Naive thymus-derived CD4-positive, alpha-beta T cell (primary cell): ENCODE measurements around the gene CHD9NB. TPM values are rescaled to one million over a fixed set of nuclear protein-coding genes. Genes with fewer than 3 reads are reported as not detected.

ENCODE experiments used
- ATAC-seq: fragments of 150-1000 bp; cut with Tn5 transposase; 2 replicates; pipeline ENCODE4 v1.10.0; 2021; ENCODE audit warnings: mild to moderate bottlenecking, moderate library complexity
- CTCF ChIA-PET: fragments of 350-600 bp; sonication (Branson Sonifier 250); formaldehyde crosslinking; loops from one replicate; lab custom pipeline; 2021; ENCODE audit warnings: antibody characterized with exemption; lab: Charles Lee
- POLR2A ChIA-PET: fragments of 350-600 bp; sonication (Branson Sonifier 250); formaldehyde crosslinking; loops from one replicate; lab custom pipeline; 2021; ENCODE audit warnings: antibody characterized with exemption, inconsistent platforms; lab: Charles Lee
- DNase-seq, 9 donors: peaks; one replicate each; pipeline versions ENCODE4 v3.0.0 to v3.0.0-alpha.2; 2020 to 2022; ENCODE audit warnings: mixed read lengths in 1 of 9
- H3K27ac ChIP-seq: one replicate; pipeline ENCODE4 v1.7.0; 2013; ENCODE audit warnings: mild to moderate bottlenecking, low read depth, low read length, moderate library complexity
- H3K27me3 ChIP-seq, 2 donors: one replicate each; pipeline ENCODE4 v1.7.0; 2013; ENCODE audit warnings: low read length in 2 of 2, mild to moderate bottlenecking in 2 of 2, moderate library complexity in 2 of 2; ENCODE audit not compliant: control insufficient read depth in 2 of 2, insufficient read depth in 2 of 2
- H3K36me3 ChIP-seq, 3 experiments: 1 replicate in 2 of 3; 2 replicates in 1 of 3; pipeline ENCODE4 v1.7.0; 2013; ENCODE audit warnings: low read length in 3 of 3, mild to moderate bottlenecking in 3 of 3, moderate library complexity in 1 of 3; ENCODE audit not compliant: insufficient read depth in 3 of 3, control insufficient read depth in 2 of 3
- H3K4me1 ChIP-seq, 2 donors: one replicate each; pipeline ENCODE4 v1.7.0; 2013; ENCODE audit warnings: low read length in 2 of 2, mild to moderate bottlenecking in 2 of 2, moderate library complexity in 1 of 2; ENCODE audit not compliant: control insufficient read depth in 2 of 2, insufficient read depth in 2 of 2
- H3K4me3 ChIP-seq: 2 replicates; pipeline ENCODE4 v1.7.0; 2013; ENCODE audit warnings: mild to moderate bottlenecking, low read length
- H3K9me3 ChIP-seq, 3 experiments: 1 replicate in 2 of 3; 2 replicates in 1 of 3; pipeline ENCODE4 v1.7.0; 2013; ENCODE audit warnings: low read length in 3 of 3; ENCODE audit not compliant: control insufficient read depth in 2 of 3
- H3K27ac Mint-ChIP-seq, 9 donors: one replicate each; pipeline ENCODE4 v1.8.0; 2020 to 2022; ENCODE audit warnings: mixed read lengths in 9 of 9, mild to moderate bottlenecking in 8 of 9, moderate library complexity in 5 of 9, inconsistent platforms in 2 of 9
- H3K27me3 Mint-ChIP-seq, 5 donors: one replicate each; pipeline ENCODE4 v1.8.0; 2021 to 2022; ENCODE audit warnings: mixed read lengths in 5 of 5, mild to moderate bottlenecking in 1 of 5
- H3K36me3 Mint-ChIP-seq, 5 donors: one replicate each; pipeline ENCODE4 v1.8.0; 2020 to 2022; ENCODE audit warnings: mixed read lengths in 5 of 5, mild to moderate bottlenecking in 3 of 5, inconsistent platforms in 1 of 5
- H3K4me1 Mint-ChIP-seq, 7 donors: one replicate each; pipeline ENCODE4 v1.8.0; 2020 to 2022; ENCODE audit warnings: mixed read lengths in 7 of 7, mild to moderate bottlenecking in 3 of 7, inconsistent platforms in 1 of 7
- H3K4me3 Mint-ChIP-seq, 10 donors: one replicate each; pipeline ENCODE4 v1.8.0; 2020 to 2022; ENCODE audit warnings: mild to moderate bottlenecking in 10 of 10, mixed read lengths in 10 of 10, moderate library complexity in 6 of 10, inconsistent platforms in 2 of 10
- H3K9me3 Mint-ChIP-seq, 11 donors: one replicate each; pipeline ENCODE4 v1.8.0; 2020 to 2022; ENCODE audit warnings: mixed read lengths in 11 of 11, mild to moderate bottlenecking in 4 of 11, inconsistent platforms in 1 of 11, moderate library complexity in 1 of 11
- intact Hi-C, 2 donors: fragments of 100-400 bp; cut with micrococcal nuclease; formaldehyde crosslinking; loops; one replicate each; pipeline ENCODE4 v1.15.1; 2023
- polyA plus RNA-seq, 2 donors: library from polyadenylated mRNA; unstranded; fragments of 300-500 nt; fragmentation: Illumina TruSeq; gene quantifications; one replicate each; pipeline ENCODE4 v1.2.3, GENCODE V29; 2021
- total RNA-seq, 6 experiments: library from RNA in 5 of 6; stranded (reverse) in 5 of 6; gene quantifications; 1 replicate in 5 of 6; 2 replicates in 1 of 6; pipeline ENCODE4 v1.2.3 and lab custom pipeline; 2021 to 2026

The CHD9NB gene
- total and polyA plus RNA-seq, 7 experiments from 2014 or later: 0.22 TPM; not detected in 6

DNA sequence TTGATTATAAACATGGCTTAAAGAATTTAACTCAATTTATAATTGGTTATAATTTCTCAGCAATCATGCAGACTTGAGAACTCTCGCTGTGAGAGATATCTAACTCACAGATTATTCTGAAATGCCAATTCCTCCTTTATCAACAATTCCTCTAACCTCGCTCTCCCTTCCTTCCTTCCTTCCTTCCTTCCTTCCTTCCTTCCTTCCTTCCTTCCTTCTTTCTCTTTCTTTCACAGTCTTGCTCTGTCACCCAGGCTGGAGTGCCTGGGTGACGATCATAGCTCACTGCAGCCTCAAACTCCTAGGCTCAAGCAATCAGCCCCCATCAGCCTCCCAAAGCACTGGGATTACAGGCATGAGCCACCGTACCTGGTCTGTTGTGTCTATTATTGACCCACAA lies 44.5 kb upstream of the CHD9NB start:
- Histone ChIP-seq H3K27ac (no peak overlapping the region), H3K36me3 (no peaks in the 10 kb centered on the region), H3K9me3 (no peaks in the 10 kb centered on the region), H3K4me1 (peaks cover 11 to 30% of the 10 kb centered on the region in 2 donors), H3K27me3 (no peaks in the 10 kb centered on the region), H3K4me3 (no peak overlapping the region)
- H3K4me1 Mint-ChIP-seq: peaks cover 10 to 39% (median 17%) of the 10 kb centered on the region in 7 donors
- DNase-seq: no peak
- intact Hi-C loops: no loop called here
- CTCF ChIA-PET: no interaction called here
- no peak overlapping the region for H3K27ac Mint-ChIP-seq
- H3K27me3 Mint-ChIP-seq: no peaks in the 10 kb centered on the region
- POLR2A ChIA-PET: no interaction called here
- ATAC-seq: no peak
- no peak overlapping the region for H3K4me3 Mint-ChIP-seq
- H3K36me3 Mint-ChIP-seq: peaks cover 0 to 1% (median 0%) of the 10 kb centered on the region in 5 donors
- no peaks in the 10 kb centered on the region for H3K9me3 Mint-ChIP-seq

DNA sequence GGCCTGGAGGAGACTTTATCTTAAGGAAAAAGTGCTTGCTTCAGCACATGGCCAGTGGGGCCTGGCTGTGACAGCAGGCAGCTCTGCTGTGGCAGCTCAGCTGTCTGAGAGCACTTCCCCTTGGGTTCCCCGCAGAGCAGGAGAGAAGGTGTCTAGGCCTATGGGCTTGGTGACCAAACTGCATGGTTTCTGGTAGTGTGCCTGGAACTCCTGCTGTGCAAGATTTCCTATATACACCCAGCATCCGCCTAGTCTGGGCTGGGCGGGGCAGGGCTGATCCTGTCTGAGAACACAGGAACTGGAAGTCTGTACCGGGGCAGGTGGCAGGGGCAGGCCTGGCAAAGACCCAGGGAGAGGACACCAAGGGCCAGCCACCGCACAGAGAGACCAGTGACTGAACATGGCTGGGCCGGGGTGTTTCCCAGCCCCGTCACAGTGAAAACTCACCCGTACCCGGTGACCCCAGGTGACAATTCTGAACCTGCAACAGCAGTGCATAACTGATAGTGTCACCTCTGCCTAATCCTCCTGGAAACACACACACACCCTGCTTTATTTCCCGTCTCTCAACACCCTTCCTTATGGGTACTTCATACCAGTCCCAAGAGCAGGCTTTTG lies 41.4 kb upstream of the CHD9NB start:
- peaks cover 0 to 8% (median 0%) of the 10 kb centered on the region in 5 donors for H3K27me3 Mint-ChIP-seq
- peaks cover 0 to 3% (median 0%) of the 10 kb centered on the region in 5 donors for H3K36me3 Mint-ChIP-seq
- DNase-seq: peak in 2 of 9 donors; percentile 2 to 7
- H3K9me3 ChIP-seq: no peaks in the 10 kb centered on the region
- H3K4me1 ChIP-seq: peaks cover 5 to 37% of the 10 kb centered on the region in 2 donors
- H3K9me3 Mint-ChIP-seq: no peaks in the 10 kb centered on the region
- intact Hi-C loops: no loop called here
- peaks cover 4 to 44% (median 10%) of the 10 kb centered on the region in 7 donors for H3K4me1 Mint-ChIP-seq
- H3K27me3 ChIP-seq: no peaks in the 10 kb centered on the region
- H3K36me3 ChIP-seq: no peaks in the 10 kb centered on the region
- H3K27ac Mint-ChIP-seq: peak overlapping the region in 1 of 9 donors; percentile 72
- ATAC-seq: peak; percentile 23
- H3K4me3 Mint-ChIP-seq: no peak overlapping the region
- ChIA-PET POLR2A (no interaction called here), CTCF (interaction anchor here (0.7 kb wide), 1 partner anchor 82 kb away, joined by 3 read pairs; no protein-coding TSS in a partner anchor)
- no peak overlapping the region for H3K27ac ChIP-seq
- H3K4me3 ChIP-seq: no peak overlapping the region

DNA sequence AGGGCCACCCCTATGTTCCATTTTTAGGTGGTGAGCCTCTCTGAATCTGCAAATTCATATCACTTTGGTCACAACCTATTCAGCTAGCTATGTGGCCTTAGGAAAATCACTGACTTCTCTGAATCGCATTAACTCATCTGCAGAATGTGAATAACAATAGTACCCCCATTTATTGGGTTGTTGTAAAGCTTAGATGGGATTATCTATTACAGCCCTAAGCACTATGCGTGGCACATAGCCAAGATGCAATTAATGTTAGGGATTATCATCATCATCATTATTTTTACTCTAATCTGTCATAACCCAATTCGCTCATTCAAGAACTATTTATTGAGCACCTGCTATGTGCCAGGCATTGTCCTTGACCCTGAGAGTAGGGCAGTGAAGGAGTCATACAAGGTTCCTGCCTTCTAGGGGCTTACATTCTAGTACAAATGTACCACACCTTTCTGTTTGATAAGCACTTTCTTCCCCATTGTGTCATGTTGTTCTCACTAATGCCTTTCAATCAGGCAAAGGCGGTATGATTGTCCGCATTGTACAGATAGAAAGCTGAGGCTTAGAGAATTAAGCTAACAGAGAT lies 40.6 kb upstream of the CHD9NB start:
- Mint-ChIP-seq H3K27ac (peak overlapping the region in 1 of 9 donors; percentile 43), H3K9me3 (no peaks in the 10 kb centered on the region), H3K36me3 (peaks cover 0 to 3% (median 0%) of the 10 kb centered on the region in 5 donors), H3K27me3 (peaks cover 0 to 8% (median 0%) of the 10 kb centered on the region in 5 donors), H3K4me3 (no peak overlapping the region), H3K4me1 (peaks cover 0 to 37% (median 4%) of the 10 kb centered on the region in 7 donors)
- intact Hi-C loops: no loop called here
- Histone ChIP-seq H3K4me3 (no peak overlapping the region), H3K27me3 (no peaks in the 10 kb centered on the region), H3K27ac (no peak overlapping the region), H3K36me3 (no peaks in the 10 kb centered on the region), H3K4me1 (peaks cover 0 to 28% of the 10 kb centered on the region in 2 donors), H3K9me3 (no peaks in the 10 kb centered on the region)
- DNase-seq (no peak), ATAC-seq (no peak)
- ChIA-PET POLR2A (no interaction called here), CTCF (no interaction called here)

DNA sequence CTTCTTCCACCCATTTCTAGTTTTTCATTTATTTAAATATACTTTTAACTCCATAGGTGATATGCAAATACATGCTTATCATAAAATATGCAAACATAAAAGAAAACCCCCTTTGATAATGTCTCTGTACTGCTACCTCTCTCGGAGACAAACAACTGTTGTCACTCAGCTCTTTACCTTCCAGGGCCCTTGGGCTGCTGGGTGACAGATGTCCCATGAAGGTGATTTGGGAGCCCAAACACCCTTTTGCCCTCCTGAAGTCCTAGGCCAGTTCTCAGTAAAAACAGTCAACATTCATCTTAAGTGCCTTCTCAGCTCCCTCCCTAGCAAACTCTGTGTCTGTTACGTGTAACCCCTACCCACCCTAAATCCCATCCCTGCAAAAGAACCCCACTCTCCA lies 39.6 kb upstream of the CHD9NB start:
- ATAC-seq (no peak), DNase-seq (no peak)
- H3K4me1 ChIP-seq: peaks cover 0 to 27% of the 10 kb centered on the region in 2 donors
- no peaks in the 10 kb centered on the region for H3K9me3 ChIP-seq
- Mint-ChIP-seq H3K27me3 (peaks cover 0 to 8% (median 0%) of the 10 kb centered on the region in 5 donors), H3K36me3 (peaks cover 0 to 3% (median 0%) of the 10 kb centered on the region in 5 donors), H3K9me3 (no peaks in the 10 kb centered on the region), H3K27ac (no peak overlapping the region), H3K4me3 (no peak overlapping the region), H3K4me1 (peaks cover 0 to 36% (median 4%) of the 10 kb centered on the region in 7 donors)
- no peak overlapping the region for H3K4me3 ChIP-seq
- intact Hi-C loops: no loop called here
- POLR2A ChIA-PET: no interaction called here
- CTCF ChIA-PET: no interaction called here
- no peaks in the 10 kb centered on the region for H3K36me3 ChIP-seq
- H3K27me3 ChIP-seq: no peaks in the 10 kb centered on the region
- no peak overlapping the region for H3K27ac ChIP-seq

DNA sequence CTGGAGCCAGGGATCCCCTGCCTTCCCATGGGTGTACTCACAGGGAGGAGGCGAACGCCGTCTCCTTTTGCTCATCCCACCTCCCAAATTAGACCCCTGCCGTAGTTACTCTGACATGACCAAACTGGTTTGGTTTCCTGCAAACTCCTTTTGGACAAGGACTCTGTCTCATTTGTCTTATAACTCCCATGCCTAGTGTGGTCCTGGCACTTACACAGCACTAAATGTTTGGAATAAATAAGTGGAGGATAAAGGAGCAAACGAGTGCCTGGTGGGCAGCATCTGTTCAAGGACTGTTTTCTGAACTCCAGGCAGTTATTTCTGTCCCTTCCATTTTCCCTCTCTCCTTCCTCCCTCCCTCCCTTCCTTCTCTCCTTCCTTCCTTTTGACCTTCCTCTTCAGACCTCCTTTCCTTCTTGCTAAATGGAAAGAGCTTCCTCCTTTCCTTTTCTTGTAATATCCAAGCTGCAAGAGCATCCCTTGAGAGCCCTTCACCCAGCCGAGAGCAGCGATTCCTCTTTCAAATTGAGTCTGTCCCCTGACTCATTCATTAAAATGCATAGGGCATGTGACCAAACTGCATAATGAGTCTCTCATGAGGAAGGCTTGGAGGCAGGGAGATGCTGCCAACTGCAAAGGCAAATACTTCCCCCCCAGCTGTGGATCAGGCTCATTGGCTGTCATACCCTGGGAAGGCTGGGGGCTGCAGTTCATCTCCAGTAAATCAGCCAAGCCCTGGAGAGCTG lies 38.9 kb upstream of the CHD9NB start:
- ChIA-PET POLR2A (no interaction called here), CTCF (no interaction called here)
- intact Hi-C loops: no loop called here
- peaks cover 0 to 3% (median 0%) of the 10 kb centered on the region in 5 donors for H3K36me3 Mint-ChIP-seq
- no peak for DNase-seq
- H3K9me3 Mint-ChIP-seq: no peaks in the 10 kb centered on the region
- peaks cover 0 to 8% (median 0%) of the 10 kb centered on the region in 5 donors for H3K27me3 Mint-ChIP-seq
- Histone ChIP-seq H3K27me3 (no peaks in the 10 kb centered on the region), H3K36me3 (no peaks in the 10 kb centered on the region), H3K4me3 (no peak overlapping the region), H3K27ac (no peak overlapping the region), H3K4me1 (peaks cover 0 to 23% of the 10 kb centered on the region in 2 donors), H3K9me3 (no peaks in the 10 kb centered on the region)
- H3K27ac Mint-ChIP-seq: peak overlapping the region in 1 of 9 donors; percentile 22
- peaks cover 0 to 35% (median 4%) of the 10 kb centered on the region in 7 donors for H3K4me1 Mint-ChIP-seq
- peak; percentile 71 for ATAC-seq
- H3K4me3 Mint-ChIP-seq: peak overlapping the region in 1 of 10 donors; percentile 37

DNA sequence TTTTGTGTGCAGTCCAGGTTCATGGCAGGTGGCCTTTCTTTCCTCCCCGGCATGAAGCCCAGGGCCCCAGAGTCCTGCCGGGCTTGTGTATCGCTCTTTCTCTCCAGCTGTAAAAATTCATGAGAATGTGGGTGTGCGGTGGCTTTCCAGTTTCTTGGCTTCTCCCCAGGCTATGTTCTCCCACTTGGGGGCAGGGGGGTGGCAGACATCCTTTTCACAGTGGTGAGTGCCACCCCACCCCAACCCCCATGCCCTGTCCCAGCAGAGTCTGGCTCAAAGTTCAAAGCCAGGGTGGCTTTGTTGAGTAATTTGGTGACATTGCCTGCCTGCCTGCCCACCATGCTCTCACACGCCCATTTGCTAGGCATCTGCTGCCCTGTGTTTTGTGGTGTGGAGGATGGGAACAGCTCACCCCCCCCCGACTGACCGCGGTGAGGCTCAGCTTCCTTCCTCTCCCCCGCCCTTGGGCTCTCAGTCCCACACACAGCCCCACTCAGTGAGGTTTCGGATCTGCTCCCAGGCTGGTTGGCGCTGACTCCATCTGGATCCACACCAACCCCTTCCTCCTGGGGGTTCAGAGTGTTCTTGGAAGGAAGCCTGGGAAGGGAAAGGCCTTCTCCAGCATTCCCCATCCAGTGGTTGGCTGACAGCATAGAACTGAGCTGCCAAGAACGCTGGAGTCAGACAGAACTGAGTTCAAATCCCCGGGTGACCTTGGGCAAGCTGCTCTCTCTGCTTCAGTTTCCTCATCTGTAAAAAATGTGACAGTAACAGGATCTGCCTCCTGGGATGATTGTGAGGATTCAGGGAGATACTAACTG lies 38.1 kb upstream of the CHD9NB start:
- H3K9me3 ChIP-seq: no peaks in the 10 kb centered on the region
- no peak overlapping the region for H3K4me3 ChIP-seq
- ChIA-PET POLR2A (no interaction called here), CTCF (no interaction called here)
- H3K27ac ChIP-seq: no peak overlapping the region
- Mint-ChIP-seq H3K27ac (peak overlapping the region in 1 of 9 donors; percentile 28), H3K9me3 (no peaks in the 10 kb centered on the region), H3K36me3 (peaks cover 0 to 3% (median 0%) of the 10 kb centered on the region in 5 donors), H3K4me1 (peaks cover 0 to 35% (median 4%) of the 10 kb centered on the region in 7 donors), H3K27me3 (peaks cover 0 to 8% (median 0%) of the 10 kb centered on the region in 5 donors), H3K4me3 (peak overlapping the region in 1 of 10 donors; percentile 33)
- ATAC-seq: peak; percentile 78
- intact Hi-C loops: no loop called here
- no peaks in the 10 kb centered on the region for H3K27me3 ChIP-seq
- peaks cover 0 to 21% of the 10 kb centered on the region in 2 donors for H3K4me1 ChIP-seq
- no peaks in the 10 kb centered on the region for H3K36me3 ChIP-seq
- DNase-seq: no peak
